ENCODE data around the gene HNRNPA3.

DNA sequence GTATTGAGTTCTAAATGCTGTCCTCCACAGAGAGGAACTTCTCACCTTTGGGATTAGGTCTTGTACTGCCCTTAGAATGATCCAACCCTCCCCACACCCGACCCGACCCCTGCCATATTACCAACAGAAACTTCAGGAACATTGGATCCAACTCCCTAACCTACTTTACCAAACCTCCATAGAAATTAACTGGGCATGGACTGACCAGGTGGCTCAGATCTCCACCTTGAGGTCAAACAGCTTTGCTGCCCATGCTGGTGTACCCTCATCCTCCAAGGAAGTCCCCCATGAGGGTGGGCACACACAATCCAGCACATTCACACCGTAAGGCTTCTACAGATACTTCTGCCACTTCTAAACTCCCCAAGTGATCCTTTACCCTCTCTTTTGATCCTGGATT, 30.5 kb downstream of the HNRNPA3 start:
- no peak for TF ChIP-seq CTCF (optimal IDR thresholded peaks at IDR 0.05 in 1 of 3, IDR thresholded peaks at IDR 0.05 in 1 of 3, conservative IDR thresholded peaks at IDR 0.05 in 1 of 3; ENCODE audit: extremely low read depth in 1 of 3, insufficient read depth in 2 of 3, low read length in 3 of 3)
- no peak for TF ChIP-seq EZH2 (IDR thresholded peaks at IDR 0.05; ENCODE audit: low read length)
